NCI-H146 treated with DMSO at 0.1 percent for 48 hours (cell line): ENCODE results near the gene RIT2.

Experiments
- DNase-seq: peaks from one replicate; lab custom pipeline; 2025; ENCODE audit not compliant: unreplicated experiment; lab: John Stamatoyannopoulos, UW

Gene RIT2

DNA sequence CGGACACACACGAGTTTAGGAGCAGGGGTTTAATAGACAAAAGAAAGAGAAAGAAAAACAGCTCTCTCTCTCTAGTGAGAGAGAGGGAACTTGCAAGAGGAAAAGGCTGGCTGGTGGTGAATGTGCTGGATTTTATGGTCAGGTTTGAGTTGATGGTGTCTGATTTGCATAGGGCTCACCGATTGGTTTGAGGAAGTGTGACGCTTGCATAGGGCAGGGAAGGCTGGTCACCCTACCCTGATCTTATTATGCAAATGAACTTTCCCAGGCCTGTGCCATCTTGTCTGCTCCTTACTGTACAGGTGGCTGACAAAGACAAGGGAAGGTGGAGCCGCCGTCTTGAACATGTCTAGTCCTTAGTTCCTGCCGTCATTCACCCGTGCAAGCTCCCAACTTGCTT, 408.9 kb downstream of the RIT2 start:
- DNase-seq: peak; percentile 99

DNA sequence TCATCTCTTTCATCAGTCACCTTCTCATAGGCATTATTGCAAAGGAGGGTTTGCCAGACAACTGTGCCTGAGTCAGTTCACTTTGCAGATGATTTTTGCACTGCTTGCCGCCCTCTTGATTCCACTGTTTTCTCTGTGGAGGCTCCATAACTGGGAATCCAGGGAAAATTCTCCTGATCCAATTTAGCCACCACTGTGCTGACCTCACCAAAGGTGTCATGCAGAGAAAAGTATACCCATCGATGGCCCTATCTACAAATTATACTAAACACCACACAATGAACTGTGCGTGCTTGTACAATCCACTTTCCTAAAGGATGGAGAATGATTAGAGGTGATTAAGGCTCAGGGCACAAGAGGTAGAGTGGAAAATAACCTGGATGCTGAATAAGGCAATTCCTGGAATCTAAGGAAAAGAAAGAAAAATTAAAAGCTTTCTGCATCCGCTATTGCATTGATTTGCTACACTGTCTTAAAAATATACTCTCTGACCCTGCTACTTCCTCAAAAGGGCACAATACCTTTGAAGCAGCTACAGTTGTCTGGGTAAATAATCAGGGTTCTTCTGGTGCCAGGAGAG, 409.4 kb downstream of the RIT2 start:
- DNase-seq: peak; percentile 94
